ENCODE results near the gene PROM1. TPM values are rescaled to one million over a fixed set of nuclear protein-coding genes. Genes with fewer than 3 reads are reported as not detected.

Gene PROM1
- total RNA-seq, 1 experiment from 2014 or later: 17.7 TPM

- no peak for TF ChIP-seq REST (IDR thresholded peaks at IDR 0.05; ENCODE audit: low read depth)
- no peak for TF ChIP-seq FOSL1 (IDR thresholded peaks at IDR 0.05; ENCODE audit: low read depth)
- TF ChIP-seq, protein P1, sequence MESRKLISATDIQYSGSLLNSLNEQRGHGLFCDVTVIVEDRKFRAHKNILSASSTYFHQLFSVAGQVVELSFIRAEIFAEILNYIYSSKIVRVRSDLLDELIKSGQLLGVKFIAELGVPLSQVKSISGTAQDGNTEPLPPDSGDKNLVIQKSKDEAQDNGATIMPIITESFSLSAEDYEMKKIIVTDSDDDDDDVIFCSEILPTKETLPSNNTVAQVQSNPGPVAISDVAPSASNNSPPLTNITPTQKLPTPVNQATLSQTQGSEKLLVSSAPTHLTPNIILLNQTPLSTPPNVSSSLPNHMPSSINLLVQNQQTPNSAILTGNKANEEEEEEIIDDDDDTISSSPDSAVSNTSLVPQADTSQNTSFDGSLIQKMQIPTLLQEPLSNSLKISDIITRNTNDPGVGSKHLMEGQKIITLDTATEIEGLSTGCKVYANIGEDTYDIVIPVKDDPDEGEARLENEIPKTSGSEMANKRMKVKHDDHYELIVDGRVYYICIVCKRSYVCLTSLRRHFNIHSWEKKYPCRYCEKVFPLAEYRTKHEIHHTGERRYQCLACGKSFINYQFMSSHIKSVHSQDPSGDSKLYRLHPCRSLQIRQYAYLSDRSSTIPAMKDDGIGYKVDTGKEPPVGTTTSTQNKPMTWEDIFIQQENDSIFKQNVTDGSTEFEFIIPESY (IDR thresholded peaks at IDR 0.05; ENCODE audit: extremely low read depth, insufficient replicate concordance, low read length): no peak
These were observed 51.4 kb downstream of the PROM1 start (continued) for GRCh38 chr4:16032396-16032770.

DNA sequence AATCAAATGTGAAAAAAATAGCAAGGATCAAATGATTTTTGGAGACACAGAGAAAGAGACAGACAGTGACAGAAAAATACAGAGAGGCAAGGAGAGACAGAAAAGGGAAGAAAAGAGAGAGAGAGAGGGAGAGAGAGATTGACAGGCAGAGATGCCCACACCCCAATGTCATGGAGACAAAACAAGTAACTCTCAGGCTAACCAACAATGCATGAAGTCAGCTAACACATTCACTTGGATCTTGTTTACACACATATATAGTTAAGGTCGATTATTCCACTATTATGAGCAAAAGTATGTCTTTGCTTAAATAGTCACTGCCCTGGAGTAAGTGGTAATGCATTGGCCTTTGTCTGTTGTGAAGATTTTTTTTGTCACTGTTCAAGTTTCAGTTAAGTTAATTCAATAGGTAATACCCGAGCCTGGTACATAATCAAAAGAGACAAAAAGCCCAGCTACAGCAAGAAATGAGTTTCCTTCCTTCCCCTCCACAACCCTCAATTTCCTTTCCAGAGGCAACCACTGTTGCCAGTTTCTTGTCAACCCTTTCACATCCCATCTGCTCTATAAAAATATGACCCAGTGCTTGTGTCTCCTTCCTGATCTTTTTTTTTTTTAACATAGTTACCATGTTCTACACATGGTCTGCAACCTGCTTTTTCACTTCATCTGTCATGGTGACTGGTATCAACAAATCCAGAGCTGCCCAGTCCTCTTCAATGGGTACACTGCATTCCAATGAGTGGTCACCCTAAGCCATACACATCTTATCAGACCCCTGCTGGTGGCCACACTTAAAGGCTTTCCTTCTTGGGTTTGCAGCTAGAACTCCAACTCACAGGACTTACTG, 52.1 kb downstream of the PROM1 start:
- Histone ChIP-seq H3K36me3 (ENCODE audit: control insufficient read depth in 1 of 2, insufficient read depth in 2 of 2, low read length in 2 of 2) (no peaks in the 10 kb centered on the region), H3K79me2 (ENCODE audit: insufficient read depth, low read length) (no peaks in the 10 kb centered on the region), H3K4me2 (ENCODE audit: low read length) (no peak overlapping the region), H3K9me3 (ENCODE audit: control insufficient read depth in 1 of 2, insufficient read depth in 1 of 2, low read depth in 1 of 2, low read length in 2 of 2) (no peaks in the 10 kb centered on the region), H4K20me1 (ENCODE audit: insufficient read depth) (no peaks in the 10 kb centered on the region), H3K27ac (ENCODE audit: low read depth, low read length) (no peak overlapping the region), H3K27me3 (ENCODE audit: insufficient read depth, low read length) (no peaks in the 10 kb centered on the region), H3K4me3 (replicated peaks in 1 of 2; ENCODE audit: low read depth in 1 of 2, low read length in 2 of 2) (no peak overlapping the region), H3K4me1 (ENCODE audit: control insufficient read depth in 1 of 2, insufficient read depth in 2 of 2, low read length in 2 of 2) (0 out of 4 replicates have a peak, but pooled peaks cover 0 to 2% of the 10 kb centered on the region in 2 experiments), H3K9me2 (ENCODE audit: insufficient read depth) (no peaks in the 10 kb centered on the region), H2AFZ (ENCODE audit: low read depth, low read length, poor library complexity, severe bottlenecking) (no peak overlapping the region), H3K9ac (ENCODE audit: low read length) (no peak overlapping the region)
- DNase-seq (ENCODE audit: low read depth, low spot score): no peak
- CTCF ChIA-PET: no interaction called here
- no peak for ATAC-seq
- RAD21 ChIA-PET (ENCODE audit: low non-redundant PET in 1 of 2, low total read pairs in 2 of 2, uncharacterized antibody in 2 of 2, unreplicated experiment in 2 of 2): no interaction called here
- TF ChIP-seq POLR2AphosphoS5 (IDR thresholded peaks at IDR 0.05; ENCODE audit: low read depth, low read length) (no peak), ATF3 (IDR thresholded peaks at IDR 0.05) (no peak), ZFX (IDR thresholded peaks at IDR 0.05) (no peak), RAD21 (IDR thresholded peaks at IDR 0.05; ENCODE audit: low read depth) (no peak), SP1 (IDR thresholded peaks at IDR 0.05; ENCODE audit: low read depth) (no peak), CBX3 (IDR thresholded peaks at IDR 0.05; ENCODE audit: low read depth) (no peak)
- intact Hi-C loops (cut with micrococcal nuclease): no loop called here
- POLR2A ChIA-PET: no interaction called here
- no TSS peak for BruUV-seq (replicated peaks)

Measured in HCT116 (cell line).